HepG2 (cell line): Measurements from ENCODE around the gene PTPRO. TPM values are rescaled to one million over a fixed set of nuclear protein-coding genes. Genes with fewer than 3 reads are reported as not detected.

Experiments used
- ASH2L ChIP-seq: fragments of 300-600, 200-600 bp; sonication (generic); IDR thresholded peaks from 2 replicates; pipeline ENCODE4 v1.7.0; 2017; ENCODE audit warnings: low read depth, mild to moderate bottlenecking, moderate library complexity, mixed read lengths, low read length; ENCODE audit not compliant: insufficient read length
- BCLAF1 ChIP-seq: fragments of 450-650 bp; IDR thresholded peaks from 2 replicates; pipeline ENCODE4 v1.6.1; 2017; ENCODE audit warnings: mild to moderate bottlenecking
- DMAP1 ChIP-seq: IDR thresholded peaks from 2 replicates; pipeline ENCODE4 v1.6.1; 2016
- FOXP1 ChIP-seq, 2 experiments: fragments of 450-650 bp in 1 of 2; IDR thresholded peaks; 2 replicates each; pipeline ENCODE4 v1.6.1; 2017 to 2018; ENCODE audit warnings: antibody characterized with exemption in 1 of 2
- HDAC2 ChIP-seq: sonication (generic); formaldehyde crosslinking; IDR thresholded peaks from 2 replicates; pipeline ENCODE4 v1.4.0; 2020; ENCODE audit warnings: missing genetic modification reagents
- MAFK ChIP-seq, 2 experiments: IDR thresholded peaks in 1 of 2; conservative IDR thresholded peaks in 1 of 2; 2 replicates each; pipeline ENCODE4 v1.6.1; 2011; ENCODE audit warnings: improper control_type of control experiment in 2 of 2, low read length in 2 of 2
- MEF2D ChIP-seq: sonication (generic); formaldehyde crosslinking; IDR thresholded peaks from 2 replicates; pipeline ENCODE4 v1.5.1; 2020; ENCODE audit warnings: mild to moderate bottlenecking, missing genetic modification reagents
- MIER2 ChIP-seq: IDR thresholded peaks from 2 replicates; pipeline ENCODE4 v1.6.1; 2016; ENCODE audit warnings: missing biosample characterization, missing genetic modification reagents
- NFRKB ChIP-seq: fragments of 450-650 bp; IDR thresholded peaks from 2 replicates; pipeline ENCODE4 v1.6.1; 2017
- NR2F6 ChIP-seq, 2 experiments: IDR thresholded peaks; 2 replicates each; pipeline ENCODE4 v1.6.1; 2016; ENCODE audit warnings: antibody characterized with exemption in 1 of 2, mild to moderate bottlenecking in 1 of 2
- RCOR2 ChIP-seq: IDR thresholded peaks from 2 replicates; pipeline ENCODE4 v1.6.1; 2016; ENCODE audit warnings: missing biosample characterization, missing genetic modification reagents
- SALL1 ChIP-seq: sonication (generic); formaldehyde crosslinking; IDR thresholded peaks from 2 replicates; pipeline ENCODE4 v1.8.0; 2022; ENCODE audit warnings: mild to moderate bottlenecking, missing genetic modification reagents
- SMAD3 ChIP-seq: sonication (generic); formaldehyde crosslinking; IDR thresholded peaks from 2 replicates; pipeline ENCODE4 v1.4.0; 2020; ENCODE audit warnings: missing genetic modification reagents
- SOX13 ChIP-seq, 3 experiments: fragments of 450-650 bp in 1 of 3; sonication (generic) in 1 of 3; formaldehyde crosslinking in 1 of 3; IDR thresholded peaks in 2 of 3; conservative IDR thresholded peaks in 1 of 3; 2 replicates each; pipeline versions ENCODE4 v1.5.0 to v1.6.1; 2016 to 2020; ENCODE audit warnings: antibody characterized with exemption in 1 of 3, mild to moderate bottlenecking in 1 of 3, missing compliant biosample characterization in 1 of 3, missing genetic modification reagents in 1 of 3, moderate library complexity in 1 of 3
- STAG1 ChIP-seq: sonication (generic); formaldehyde crosslinking; IDR thresholded peaks from 2 replicates; pipeline ENCODE4 v1.4.0; 2020; ENCODE audit warnings: missing genetic modification reagents
- TFDP2 ChIP-seq: sonication (generic); formaldehyde crosslinking; IDR thresholded peaks from 2 replicates; pipeline ENCODE4 v1.4.0; 2020; ENCODE audit warnings: missing genetic modification reagents
- THAP9 ChIP-seq: sonication (generic); formaldehyde crosslinking; IDR thresholded peaks from 2 replicates; pipeline ENCODE4; 2020; ENCODE audit warnings: missing genetic modification reagents, mild to moderate bottlenecking, borderline replicate concordance
- XRCC5 ChIP-seq: fragments of 200-400 bp; formaldehyde crosslinking; optimal IDR thresholded peaks from 2 replicates; pipeline ENCODE3; 2017; ENCODE audit warnings: mild to moderate bottlenecking, low read length
- ZKSCAN8 ChIP-seq: IDR thresholded peaks from 2 replicates; pipeline ENCODE4 v1.6.1; 2016; ENCODE audit warnings: borderline replicate concordance, missing genetic modification reagents, missing compliant biosample characterization
- ZNF30 ChIP-seq: sonication (generic); formaldehyde crosslinking; IDR thresholded peaks from 2 replicates; pipeline ENCODE4 v1.5.0; 2020; ENCODE audit warnings: mild to moderate bottlenecking, missing genetic modification reagents
- ZNF446 ChIP-seq: sonication (generic); formaldehyde crosslinking; IDR thresholded peaks from 2 replicates; pipeline ENCODE4 v1.5.0; 2020; ENCODE audit warnings: mild to moderate bottlenecking, missing genetic modification reagents
- ZNF503 ChIP-seq: sonication (generic); formaldehyde crosslinking; IDR thresholded peaks from 2 replicates; pipeline ENCODE4 v1.4.0; 2020; ENCODE audit warnings: missing genetic modification reagents
- polyA plus RNA-seq, 8 experiments: library from polyadenylated mRNA; depleted of rRNA in 3 of 8; stranded (reverse) in 7 of 8; unstranded in 1 of 8; fragments of >200 nt; fragmentation: Illumina TruSeq in 4 of 8; extraction: Trizol in 4 of 8; gene quantifications; 2 replicates each; pipeline versions ENCODE4 v1.2.1 to v1.2.3, GENCODE V29; 2011 to 2016; ENCODE audit warnings: low read depth in 4 of 8, missing spikeins in 1 of 8, mixed read lengths in 1 of 8; ENCODE audit not compliant: insufficient read depth in 1 of 8
- total RNA-seq, 5 experiments: library from RNA; depleted of rRNA; stranded (reverse); fragments of >200 nt; fragmentation: Illumina TruSeq; extraction: Trizol; gene quantifications; 2 replicates each; pipeline ENCODE4 v1.2.3, GENCODE V29; 2016; ENCODE audit warnings: low read depth in 1 of 5

The PTPRO gene
- total and polyA plus RNA-seq, 2 of the 13 experiments (the other 11 are each of a cell fraction or from before 2014, with no cell fraction given): 0.04 TPM; not detected in 1

GRCh38 chr12:15629108-15629507 is 306.8 kb downstream of the PTPRO start (continued):
- TF ChIP-seq RCOR2 (CRISPR knock-in tag) (peak; percentile 70; the same call in 1 of the 2 replicates), THAP9 (no peak), SOX13 (IDR thresholded peaks at IDR 0.05) (0 out of 2 replicates have a peak, but pooled peaks have one; percentile 21), SOX13 (CRISPR knock-in tag; conservative IDR thresholded peaks at IDR 0.05 in 1 of 2, IDR thresholded peaks at IDR 0.05 in 1 of 2) (peak in 1 of 2 experiments; percentile 84; a peak in 2 of 4 replicates), ZNF30 (CRISPR knock-in tag) (no peak), ZKSCAN8 (CRISPR knock-in tag) (0 out of 2 replicates have a peak, but pooled peaks have one; percentile 44), BCLAF1 (no peak), ASH2L (peak; percentile 87), SMAD3 (CRISPR knock-in tag) (0 out of 2 replicates have a peak, but pooled peaks have one; percentile 53), DMAP1 (CRISPR knock-in tag) (peak; percentile 53; the same call in 1 of the 2 replicates), FOXP1 (IDR thresholded peaks at IDR 0.05) (no peak), FOXP1 (CRISPR knock-in tag; IDR thresholded peaks at IDR 0.05) (0 out of 2 replicates have a peak, but pooled peaks have one; percentile 18), SALL1 (CRISPR knock-in tag) (peak; percentile 83), ZNF503 (0 out of 2 replicates have a peak, but pooled peaks have one; percentile 59), MIER2 (CRISPR knock-in tag) (peak; percentile 53; the same call in 1 of the 2 replicates), ZNF446 (no peak), TFDP2 (CRISPR knock-in tag) (peak; percentile 34; the same call in 1 of the 2 replicates), MEF2D (peak; percentile 81), NFRKB (no peak), XRCC5 (no peak), MAFK (conservative IDR thresholded peaks at IDR 0.05 in 1 of 2, IDR thresholded peaks at IDR 0.05 in 1 of 2; ENCODE audit: low read length in 2 of 2) (0 out of 4 replicates have a peak, but pooled peaks of 1 of the 2 experiments have one; percentile 24), HDAC2 (CRISPR knock-in tag) (peak; percentile 77), NR2F6 (IDR thresholded peaks at IDR 0.05) (no peak), NR2F6 (CRISPR knock-in tag; IDR thresholded peaks at IDR 0.05) (peak; percentile 63; the same call in 1 of the 2 replicates), STAG1 (peak; percentile 30; the same call in 1 of the 2 replicates)
